Measurements from ENCODE around the gene IER5L.
A peak's percentile ranks its signal among the peaks of the same experiment; 100 is the strongest.
"Not testable (repeated sequence)": the region's sequence is repeated elsewhere in the genome, so short reads cannot be mapped to it uniquely, and the experiment has no call there.

Gene IER5L

GRCh38 chr9:129202613-129203555 is 24.8 kb upstream of the IER5L start:
- DNase-seq: peak; percentile 75 to 88 (median 87)

- DNase-seq: no peak
Measured at GRCh38 chr9:129201866-129202265, 23.8 kb upstream of the IER5L start.

- DNase-seq: no peak
Measured at GRCh38 chr9:129201289-129201688, 23.2 kb upstream of the IER5L start.

- no peak for DNase-seq
Measured at GRCh38 chr9:129200255-129200654, 22.2 kb upstream of the IER5L start.

- no peak for DNase-seq
Measured at GRCh38 chr9:129199044-129199435, 21.0 kb upstream of the IER5L start.

- DNase-seq: no peak
Measured at GRCh38 chr9:129198319-129199043, 20.4 kb upstream of the IER5L start.

- DNase-seq: no peak
Measured at GRCh38 chr9:129197978-129198318, 19.9 kb upstream of the IER5L start.

GRCh38 chr9:129197045-129197444 is 19.0 kb upstream of the IER5L start:
- DNase-seq: not testable (repeated sequence)

- DNase-seq: no peak
Measured at GRCh38 chr9:129195606-129196005, 17.5 kb upstream of the IER5L start.

GRCh38 chr9:129194221-129194620 is 16.2 kb upstream of the IER5L start:
- DNase-seq: no peak

- no peak for DNase-seq
Measured at GRCh38 chr9:129193655-129194054, 15.6 kb upstream of the IER5L start.

- no peak for DNase-seq
Measured at GRCh38 chr9:129191234-129191633, 13.2 kb upstream of the IER5L start.

GRCh38 chr9:129189971-129190370 is 11.9 kb upstream of the IER5L start:
- DNase-seq: not testable (repeated sequence)

GRCh38 chr9:129187042-129187441 is 9.0 kb upstream of the IER5L start:
- DNase-seq: no peak

- peak in 1 of 5 donors; percentile 56 for DNase-seq
Measured at GRCh38 chr9:129185991-129186390, 7.9 kb upstream of the IER5L start.

- DNase-seq: no peak
Measured at GRCh38 chr9:129185402-129185801, 7.3 kb upstream of the IER5L start.

- DNase-seq: no peak
Measured at GRCh38 chr9:129184596-129185122, 6.6 kb upstream of the IER5L start.

- DNase-seq: no peak
Measured at GRCh38 chr9:129184219-129184524, 6.1 kb upstream of the IER5L start.

GRCh38 chr9:129183495-129184218 is 5.6 kb upstream of the IER5L start:
- no peak for DNase-seq

- no peak for DNase-seq
Measured at GRCh38 chr9:129182625-129183494, 4.8 kb upstream of the IER5L start.

- no peak for DNase-seq
Measured at GRCh38 chr9:129182122-129182521, 4.1 kb upstream of the IER5L start.

GRCh38 chr9:129181246-129181645 is 3.2 kb upstream of the IER5L start:
- DNase-seq: no peak

Measured in T-helper 1 cell (primary cell).